CMK (cell line): ENCODE measurements around the gene RPS6KB1.
A peak's percentile ranks its signal among the peaks of the same experiment; 100 is the strongest.
"Not testable (repeated sequence)": the region's sequence is repeated elsewhere in the genome, so short reads cannot be mapped to it uniquely, and the experiment has no call there.

Experiments
- DNase-seq: peaks from one replicate; pipeline ENCODE4 v3.0.0-alpha.2; 2010; ENCODE audit warnings: low read depth

RPS6KB1 gene

DNA sequence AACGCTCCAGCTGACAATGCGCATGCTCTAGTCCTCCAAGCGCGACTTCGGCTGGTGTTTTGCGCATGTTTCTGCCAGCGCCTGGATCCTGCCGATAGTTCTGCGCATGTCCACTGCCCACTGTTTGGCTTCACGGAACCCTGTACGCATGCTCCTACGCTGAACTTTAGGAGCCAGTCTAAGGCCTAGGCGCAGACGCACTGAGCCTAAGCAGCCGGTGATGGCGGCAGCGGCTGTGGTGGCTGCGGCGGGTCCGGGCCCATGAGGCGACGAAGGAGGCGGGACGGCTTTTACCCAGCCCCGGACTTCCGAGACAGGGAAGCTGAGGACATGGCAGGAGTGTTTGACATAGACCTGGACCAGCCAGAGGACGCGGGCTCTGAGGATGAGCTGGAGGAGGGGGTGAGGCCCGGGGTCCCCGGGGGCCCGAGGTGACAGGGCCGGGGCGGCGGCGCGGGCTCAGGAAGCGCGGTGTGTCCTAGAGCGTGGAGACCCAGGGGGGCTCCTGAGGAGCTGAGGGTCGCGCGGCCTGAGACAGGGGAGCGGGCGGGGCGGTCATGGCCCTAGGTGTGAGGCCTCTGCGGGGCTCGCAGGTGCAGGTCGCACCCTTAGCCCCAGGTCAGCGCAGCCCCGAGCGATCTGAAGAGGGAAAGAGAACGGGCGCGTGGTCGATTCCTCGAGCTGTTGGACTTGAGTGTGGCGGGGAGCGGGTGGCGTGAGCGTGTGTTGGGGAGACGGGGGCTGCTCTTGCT is at the start of gene RPS6KB1, which contains the start of gene TUBD1:
Gene RPS6KB1 (plus strand): TSS at position 198 of the 752 bp plus-strand sequence. CDS start 64 bp downstream, at position 262.
Gene TUBD1 (minus strand): TSS at position 20 of the 752 bp plus-strand sequence. CDS start 1,941 bp downstream, outside the sequence.
- DNase-seq = peak; percentile 98

DNA sequence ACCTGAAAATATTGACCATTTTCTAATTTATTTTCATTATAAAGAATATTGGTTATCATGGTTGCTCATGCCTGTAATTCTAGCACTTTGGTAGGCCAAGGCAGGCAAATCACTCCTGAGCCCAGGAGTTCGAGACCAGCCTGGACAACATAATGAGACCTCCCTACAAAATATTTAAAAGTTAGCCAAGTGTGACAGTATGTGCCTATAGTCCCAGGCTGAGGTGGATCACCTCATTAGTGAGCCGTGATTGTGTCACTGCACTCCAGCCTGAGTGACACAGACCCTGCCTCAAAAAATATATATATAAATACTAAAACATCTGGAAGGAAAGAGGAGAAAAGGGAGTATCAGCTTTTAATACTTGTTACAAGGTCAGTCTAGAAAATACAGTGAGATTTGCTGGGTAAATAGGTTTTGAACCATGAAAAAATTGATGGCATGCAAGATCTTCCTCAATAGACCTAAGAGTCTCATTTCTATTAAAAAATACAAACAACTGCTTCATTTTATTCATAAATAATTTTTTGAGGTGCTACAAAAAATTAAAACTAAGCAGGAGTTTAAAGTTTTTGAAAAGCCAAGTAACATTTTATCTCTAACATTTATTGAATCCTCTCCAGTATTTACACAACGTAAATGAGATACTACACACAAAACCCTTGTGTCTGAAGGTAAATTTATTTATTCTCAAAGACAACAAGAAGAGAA is 47.9 kb upstream of the RPS6KB1 start:
- no peak for DNase-seq

DNA sequence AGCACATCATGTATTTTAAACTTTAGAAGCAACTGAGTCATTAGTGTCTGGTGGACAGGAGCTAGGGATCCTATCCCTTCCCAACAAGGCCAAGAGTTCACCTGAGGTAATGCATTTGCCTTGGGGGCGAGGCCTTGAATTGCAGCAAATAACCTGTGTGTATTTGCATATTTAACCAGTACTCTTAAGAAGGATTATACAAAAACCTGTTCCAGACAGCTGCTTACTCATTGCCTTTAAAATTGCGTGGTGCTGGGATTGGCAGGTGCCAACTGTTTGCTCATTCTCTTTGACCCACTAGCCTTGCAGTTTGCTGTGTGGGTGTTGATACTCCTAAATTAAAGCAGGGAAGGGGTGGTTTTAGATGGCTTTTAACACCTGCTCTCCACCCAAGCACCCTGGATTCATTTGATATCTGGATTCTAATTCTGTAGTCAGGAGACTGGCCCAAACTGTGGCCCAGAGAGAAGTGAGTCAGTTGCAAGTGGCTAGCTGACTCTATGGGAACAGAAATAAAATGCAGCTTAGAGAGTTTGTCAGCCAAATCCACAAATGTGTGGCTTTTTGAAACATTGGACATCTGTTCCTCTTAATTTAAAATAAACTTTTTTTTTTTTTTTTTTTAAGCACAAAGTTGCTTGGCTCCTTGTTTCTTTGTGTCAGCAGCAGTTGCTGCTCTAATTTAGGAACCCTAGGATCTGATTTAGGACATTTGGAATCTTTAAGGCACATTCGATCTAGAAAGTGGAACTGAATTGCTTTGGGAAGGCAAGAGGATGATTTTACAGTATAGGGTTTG is 47.1 kb upstream of the RPS6KB1 start:
- DNase-seq = no peak

DNA sequence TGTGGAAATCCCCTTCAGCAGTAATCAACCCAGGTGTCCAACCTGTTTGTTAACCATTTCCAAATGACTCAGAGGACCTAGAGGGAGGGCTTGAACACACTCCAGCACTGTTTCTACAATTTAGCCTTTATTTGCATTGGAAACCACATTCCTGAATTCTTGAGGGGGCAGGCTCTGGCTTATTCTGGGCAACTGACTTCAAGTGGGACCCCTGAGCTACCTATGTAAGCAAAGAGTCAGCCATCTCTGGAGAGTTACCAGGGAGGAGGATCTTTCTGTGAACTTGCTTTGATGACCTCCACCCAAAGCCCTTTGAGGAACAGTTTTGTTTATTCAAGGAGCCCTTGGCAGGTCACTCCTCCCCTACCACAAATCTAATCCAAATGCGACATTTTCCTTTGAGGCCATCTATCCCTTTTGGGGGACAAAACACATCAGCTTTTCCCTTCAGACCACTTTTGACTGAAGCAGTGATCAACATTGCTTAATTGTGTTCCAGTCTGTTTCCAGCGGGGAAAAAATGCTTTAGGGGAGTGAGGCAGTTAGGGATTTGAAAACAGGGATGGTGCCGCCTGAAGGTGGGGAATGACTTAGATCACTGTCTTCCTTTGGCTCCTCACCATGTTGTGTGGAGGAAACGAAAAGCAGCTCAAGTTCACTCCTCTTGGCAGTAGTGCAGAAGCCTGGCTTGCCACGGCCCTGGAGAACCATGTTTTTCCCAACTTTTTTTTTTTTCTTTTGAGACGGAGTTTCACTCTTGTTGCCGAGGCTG is 46.3 kb upstream of the RPS6KB1 start:
- DNase-seq = no peak

DNA sequence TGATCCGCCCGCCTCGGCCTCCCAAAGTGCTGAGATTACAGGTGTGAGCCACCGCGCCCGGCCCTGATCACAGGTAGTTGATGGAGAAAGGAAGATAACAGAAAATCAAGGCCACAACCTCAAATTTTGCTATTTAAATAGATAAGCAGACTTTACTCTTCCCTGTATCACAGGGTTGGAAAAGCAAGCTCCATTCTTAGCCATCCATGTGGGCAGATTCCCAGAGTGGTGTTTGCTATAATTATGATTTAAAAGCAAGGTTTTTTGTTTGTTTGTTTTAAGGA is 44.6 kb upstream of the RPS6KB1 start:
- no peak for DNase-seq

DNA sequence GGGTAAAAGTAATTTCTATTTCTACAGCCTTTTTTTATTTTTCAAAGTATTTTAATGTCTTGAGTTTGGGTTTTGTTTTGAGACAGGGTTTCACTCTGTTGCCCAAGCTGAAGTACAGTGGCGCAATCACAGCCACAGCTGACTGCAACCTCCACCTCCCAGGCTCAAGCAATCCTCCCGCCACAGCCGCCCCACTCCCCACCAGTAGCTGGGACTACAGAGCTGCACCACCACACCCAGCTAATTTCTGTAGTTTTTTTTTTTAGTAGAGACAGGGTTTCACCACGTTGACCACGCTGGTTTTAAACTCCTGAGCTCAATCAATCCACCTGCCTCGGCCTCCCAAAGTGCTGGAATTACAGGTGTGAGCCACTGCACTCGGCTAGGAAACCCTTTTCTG is 44.1 kb upstream of the RPS6KB1 start:
- no peak for DNase-seq

DNA sequence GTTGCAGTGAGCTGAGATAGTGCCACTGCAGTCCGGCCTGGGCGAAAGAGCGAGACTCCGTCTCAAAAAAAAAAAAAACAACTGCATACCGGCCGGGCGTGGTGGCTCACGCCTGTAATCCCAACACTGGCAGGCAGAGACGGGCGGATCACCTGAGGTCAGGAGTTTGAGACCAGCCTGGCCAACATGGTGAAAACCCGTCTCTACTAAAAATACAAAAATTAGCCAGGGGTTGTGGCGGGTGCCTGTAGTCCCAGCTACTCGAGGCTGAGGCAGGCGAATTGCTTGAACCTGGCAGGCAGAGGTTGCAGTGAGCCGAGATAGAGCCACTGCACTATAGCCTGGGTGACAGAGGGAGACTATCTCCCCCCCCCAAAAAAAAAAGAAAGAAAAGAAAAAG is 42.6 kb upstream of the RPS6KB1 start:
- DNase-seq = not testable (repeated sequence)

DNA sequence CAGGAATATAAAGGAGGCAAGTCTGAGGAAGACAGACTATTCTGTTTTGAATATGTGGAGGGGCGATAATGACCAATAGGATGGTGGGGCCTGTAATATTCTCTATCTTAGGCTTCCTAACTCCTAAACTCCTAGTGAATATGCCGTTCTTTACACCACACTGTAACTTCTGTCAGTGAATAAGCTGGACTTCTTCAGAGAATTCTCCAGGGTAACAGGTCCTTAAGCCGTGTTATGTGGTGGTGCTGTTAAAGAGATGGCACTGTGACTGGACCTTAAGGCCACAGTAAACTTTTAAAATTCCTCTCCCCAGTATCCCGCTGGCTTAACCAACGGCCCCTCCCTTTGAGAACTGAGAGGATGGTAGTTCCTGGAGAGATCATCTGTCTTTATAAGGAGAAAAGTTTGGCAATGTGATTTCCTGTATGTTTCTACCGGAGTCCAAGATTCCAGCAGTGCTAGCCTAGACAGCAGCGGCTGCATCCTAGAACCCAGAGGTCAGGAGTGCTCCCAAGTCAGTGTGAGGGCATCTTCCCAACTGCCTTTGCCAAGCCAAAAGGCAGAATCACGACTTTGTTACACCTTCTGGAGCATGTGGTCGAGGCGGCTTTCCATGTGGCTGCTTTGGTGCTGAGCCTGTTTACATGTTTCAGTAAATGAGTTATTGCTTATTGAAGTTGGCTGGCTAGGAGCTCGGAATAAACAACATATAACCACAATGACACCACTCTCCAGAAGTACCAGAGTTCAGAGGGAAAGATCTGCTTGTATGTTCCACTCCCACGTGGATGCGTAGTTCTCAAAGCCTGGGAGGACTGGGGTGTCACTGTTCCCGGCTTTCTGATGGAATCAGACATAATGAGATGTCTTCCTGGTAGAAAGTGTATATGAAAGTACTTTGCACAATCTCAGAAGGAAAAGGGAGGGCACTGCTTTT is 41.2 kb upstream of the RPS6KB1 start:
- no peak for DNase-seq

DNA sequence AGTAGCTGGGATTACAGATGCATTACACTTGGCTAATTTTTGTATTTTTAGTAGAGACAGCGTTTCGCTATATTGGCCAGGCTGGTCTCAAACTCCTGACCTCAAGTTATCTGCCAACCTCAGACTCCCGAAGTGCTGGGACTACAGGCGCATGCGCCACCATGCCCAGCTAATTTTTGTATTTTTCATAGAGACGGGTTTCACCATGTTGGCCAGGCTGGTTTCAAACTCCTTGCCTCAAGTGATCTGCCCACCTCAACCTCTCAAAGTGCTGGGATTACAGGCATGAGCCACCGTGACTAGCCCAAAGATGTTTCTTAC is 40.1 kb upstream of the RPS6KB1 start:
- not testable (repeated sequence) for DNase-seq

DNA sequence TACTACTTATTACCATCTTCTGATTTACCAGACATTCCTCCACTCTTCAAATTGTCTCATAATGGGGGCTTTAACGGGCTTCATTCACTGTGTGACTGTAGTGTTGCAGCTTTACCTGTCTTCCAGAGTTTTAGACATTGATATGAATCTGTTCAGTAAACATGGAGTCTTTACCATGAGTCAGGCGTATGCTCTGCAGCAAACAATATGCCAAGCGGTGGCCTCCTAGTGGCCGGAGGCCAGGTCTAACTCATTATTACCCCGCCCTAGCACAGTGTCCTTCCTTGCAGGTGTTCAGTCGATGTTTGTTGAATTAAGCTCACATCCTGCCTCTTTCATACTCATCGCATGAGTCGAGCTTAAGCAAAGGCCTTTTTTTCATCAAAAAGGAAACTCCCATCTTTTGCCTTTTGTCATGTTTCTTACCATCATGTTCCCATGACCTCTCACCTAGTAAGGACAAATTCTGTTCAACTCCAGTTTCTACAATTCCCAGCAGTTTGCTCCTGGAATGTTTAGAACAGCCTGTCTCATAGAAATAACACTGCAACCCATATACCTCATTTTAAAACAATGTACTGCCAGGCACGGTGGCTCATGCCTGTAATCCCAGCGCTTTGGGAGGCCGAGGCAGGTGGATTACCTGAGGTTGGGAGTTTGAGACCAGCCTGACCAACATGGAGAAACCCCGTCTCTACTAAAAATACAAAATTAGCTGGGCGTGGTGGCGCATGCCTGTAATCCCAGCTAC is 39.6 kb upstream of the RPS6KB1 start:
- DNase-seq = no peak

DNA sequence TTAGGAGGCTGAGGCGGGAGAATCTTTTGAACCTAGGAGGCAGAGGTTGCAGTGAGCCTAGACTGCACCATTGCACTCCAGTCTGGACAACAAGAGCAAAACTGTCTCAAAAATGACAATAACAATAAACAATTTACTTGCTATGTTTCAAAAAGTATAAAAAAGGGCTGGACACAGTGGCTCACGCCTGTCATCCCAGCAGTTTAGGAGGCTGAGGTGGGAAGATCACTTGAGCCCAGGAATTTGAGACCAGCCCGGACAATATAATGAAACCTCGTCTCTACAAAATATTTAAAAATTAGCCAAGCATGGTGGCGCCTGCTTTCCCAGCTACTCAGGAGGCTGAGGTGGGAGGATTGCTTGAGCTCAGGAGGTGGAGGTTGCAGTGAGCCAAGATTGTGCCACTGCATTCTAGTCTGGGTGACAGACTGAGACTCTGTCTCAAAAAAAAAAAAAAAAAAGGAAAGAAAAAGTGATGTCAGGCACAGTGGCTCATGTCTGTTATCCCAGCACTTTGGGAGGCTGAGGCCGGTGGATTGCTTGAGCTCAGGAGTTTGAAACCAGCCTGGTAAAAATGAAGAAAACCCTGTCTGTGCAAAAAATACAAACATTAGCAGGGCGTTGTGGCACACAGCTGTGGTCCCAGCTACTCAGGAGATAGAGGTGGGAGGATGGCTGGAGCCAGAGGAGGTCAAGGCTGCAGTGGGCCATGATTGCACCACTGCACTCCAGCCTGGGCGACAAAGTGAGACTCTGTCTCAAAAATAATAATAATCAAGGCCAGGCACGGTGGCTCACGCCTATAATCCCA is 38.8 kb upstream of the RPS6KB1 start:
- DNase-seq = not testable (repeated sequence)

DNA sequence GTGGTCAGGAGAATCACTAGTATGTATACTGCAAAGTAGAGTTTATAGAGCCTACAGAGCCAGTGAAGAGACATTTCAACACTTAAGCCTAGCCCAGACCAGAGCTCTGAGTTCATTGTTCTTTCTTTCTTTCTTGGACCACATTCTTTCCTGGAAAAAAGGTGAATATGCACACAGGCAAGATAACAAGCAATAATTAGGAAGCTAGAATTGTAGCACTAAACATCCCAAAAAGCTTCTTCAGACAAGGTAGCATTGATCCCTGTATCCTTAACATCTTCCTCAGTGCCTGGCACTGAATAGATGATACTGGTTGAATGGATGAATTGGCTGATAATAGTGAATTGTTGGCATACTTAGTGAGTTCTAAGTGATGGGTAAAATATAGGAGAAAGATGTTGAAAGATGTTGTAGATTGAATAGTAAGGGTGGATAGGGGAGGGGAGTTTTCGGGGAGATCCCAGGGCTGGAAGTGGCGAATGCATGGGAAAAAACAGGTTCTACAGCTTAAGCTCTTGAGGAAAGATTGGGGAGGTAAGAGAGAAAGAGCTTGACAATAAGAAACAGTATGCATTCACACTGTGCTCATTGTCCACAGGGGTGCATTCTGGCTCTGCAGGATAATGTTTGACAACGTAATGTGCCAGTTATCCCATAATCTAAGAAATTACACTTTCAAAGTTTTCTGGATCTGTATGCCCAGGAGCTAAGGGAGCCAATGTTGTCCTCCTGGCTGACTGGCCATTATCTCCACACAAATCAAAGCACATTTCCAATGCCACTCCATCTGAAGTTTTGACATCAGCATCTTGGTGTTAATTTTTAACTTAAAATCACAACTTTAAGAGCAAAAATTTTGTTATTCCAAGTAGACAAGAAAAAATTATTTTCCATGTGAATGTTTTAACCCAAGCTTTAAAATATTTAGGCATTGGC is 35.8 kb upstream of the RPS6KB1 start:
- DNase-seq = no peak

DNA sequence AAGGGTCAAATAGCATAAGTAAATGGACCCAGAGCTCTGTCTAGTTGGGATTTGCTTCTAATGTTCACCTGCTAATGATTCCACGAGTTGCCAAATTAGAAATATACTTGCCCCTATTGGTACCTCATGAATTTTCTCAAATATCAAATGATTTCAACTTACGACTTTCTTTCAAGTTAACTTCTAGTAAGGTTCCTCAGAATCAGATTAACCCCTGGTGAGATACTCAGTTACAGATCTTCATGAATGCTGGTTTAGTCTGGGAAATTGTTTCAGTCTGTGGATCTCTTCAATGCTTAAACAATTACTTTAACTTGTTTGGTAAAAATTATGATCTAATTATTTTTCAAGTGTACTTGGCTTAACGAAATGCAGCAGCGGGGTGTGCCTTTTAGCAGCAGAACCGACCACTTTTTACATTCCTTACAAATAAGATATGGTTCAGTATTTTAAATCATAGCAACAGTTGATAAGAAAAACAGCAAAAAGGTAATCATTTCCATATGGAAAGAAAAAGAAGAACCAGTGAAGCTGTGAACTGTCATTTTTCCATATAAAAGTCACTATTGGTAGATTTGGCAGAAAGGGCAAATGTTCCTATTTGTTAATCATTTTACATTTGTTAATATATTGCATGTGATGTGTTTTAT is 34.6 kb upstream of the RPS6KB1 start:
- DNase-seq = no peak

DNA sequence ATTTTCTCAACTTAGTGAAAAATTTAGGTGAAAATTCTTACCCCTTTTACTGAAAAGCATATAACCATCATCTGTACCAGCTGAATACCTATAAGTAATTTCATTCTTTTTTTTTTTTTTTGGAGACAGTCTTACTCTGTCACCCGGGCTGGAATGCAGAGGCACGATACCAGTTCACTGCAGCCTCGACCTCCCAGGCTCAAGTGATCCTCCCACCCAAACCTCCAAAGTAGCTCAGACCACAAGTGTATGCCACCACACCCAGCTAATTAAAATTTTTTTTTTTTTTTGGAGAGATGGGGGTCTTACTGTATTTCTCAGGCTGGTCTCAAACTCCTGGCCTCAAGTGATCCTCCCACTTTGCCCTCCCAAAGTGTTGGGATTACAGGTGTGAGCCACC is 34.0 kb upstream of the RPS6KB1 start:
- no peak for DNase-seq

DNA sequence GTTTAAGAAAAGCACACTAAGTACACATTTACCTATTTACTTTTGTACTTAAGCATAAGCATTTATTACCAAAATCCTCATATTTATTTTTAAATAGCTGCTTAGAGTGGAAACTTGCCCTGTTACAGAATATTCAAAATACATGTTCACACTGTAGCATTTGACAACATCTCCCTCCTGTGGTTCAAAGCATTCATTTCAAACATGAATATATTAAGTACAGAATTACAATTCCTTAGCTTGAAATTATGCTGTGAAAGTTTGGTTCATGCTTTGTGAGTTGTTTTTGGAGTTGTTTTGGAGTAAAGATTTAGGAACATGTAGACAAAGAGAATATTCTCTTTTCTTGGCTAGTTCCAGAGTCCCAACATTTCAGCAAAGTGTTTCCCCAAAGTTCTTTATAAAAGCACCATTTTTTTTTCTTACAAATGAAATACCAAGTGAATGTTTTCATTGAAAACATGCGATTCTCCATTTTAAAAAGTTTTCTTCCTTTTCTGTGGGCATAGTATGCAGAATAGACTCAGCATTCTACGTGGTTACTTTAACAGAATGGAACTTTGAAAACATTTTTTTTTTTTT is 33.4 kb upstream of the RPS6KB1 start:
- DNase-seq = no peak

DNA sequence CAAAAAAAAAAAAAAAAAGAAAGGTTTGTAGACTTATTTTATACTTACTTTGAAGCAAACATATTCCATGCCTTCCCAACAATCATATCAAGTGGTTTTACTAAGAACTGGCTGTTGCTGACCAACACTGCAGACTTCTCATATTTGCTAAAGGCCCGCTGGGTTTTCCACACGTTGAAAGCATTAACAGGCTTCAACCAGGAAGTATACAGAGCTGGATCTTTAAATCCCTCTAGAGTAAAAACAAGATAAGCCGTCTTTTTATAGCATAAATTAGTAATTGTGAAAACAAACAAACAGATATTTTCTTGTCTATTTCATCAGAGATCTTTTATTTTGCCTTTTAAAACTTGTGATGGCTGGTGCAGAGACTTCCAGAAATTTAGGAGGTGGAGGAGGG is 29.3 kb upstream of the RPS6KB1 start:
- no peak for DNase-seq

DNA sequence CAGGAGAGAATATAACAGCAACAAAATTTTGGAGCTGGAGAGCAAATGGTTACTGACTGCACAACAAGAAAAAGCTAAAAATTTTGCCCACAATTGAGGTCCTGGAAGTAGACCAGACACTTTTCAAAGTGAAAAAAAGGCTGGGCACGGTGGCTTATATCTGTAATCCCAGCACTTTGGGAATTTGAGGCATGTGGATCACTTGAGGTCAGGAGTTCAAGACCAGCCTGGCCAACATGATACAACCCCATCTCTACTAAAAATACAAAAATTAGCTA is 23.0 kb upstream of the RPS6KB1 start:
- DNase-seq = no peak

DNA sequence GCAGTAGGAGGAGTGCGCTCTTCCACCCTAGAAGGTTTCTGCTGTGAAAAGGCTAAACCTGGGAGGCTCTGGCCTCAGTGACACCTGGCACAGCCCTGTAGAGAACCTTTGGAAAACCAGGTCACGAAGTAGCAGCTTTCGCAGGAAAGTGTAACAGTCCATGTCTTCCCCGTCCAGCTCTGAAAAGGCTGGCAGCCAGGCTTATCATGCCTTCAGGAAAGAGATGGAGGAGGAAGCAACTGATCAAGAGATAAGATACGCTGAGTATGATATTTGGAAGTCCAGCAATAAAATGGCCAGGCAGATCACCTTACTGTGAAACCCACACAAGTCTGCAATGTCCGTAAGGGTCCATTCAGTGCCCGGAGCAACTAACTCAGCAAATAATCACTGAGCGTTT is 22.4 kb upstream of the RPS6KB1 start:
- no peak for DNase-seq
